Measurements from ENCODE around the gene CLIP1.

CLIP1 gene

GRCh38 chr12:122406701-122407164 is 15.7 kb downstream of the CLIP1 start:
- no peak overlapping the region for H2AFZ ChIP-seq (ENCODE audit: low read depth, low read length, severe bottlenecking)
- H3F3A ChIP-seq (ENCODE audit: insufficient read depth) = peaks cover 4% of the 10 kb centered on the region; the same call in 1 of the 2 replicates
- H3K79me2 ChIP-seq (ENCODE audit: insufficient read depth, low read length) = no peaks in the 10 kb centered on the region
- H4K20me1 ChIP-seq (ENCODE audit: low read depth, low read length) = no peaks in the 10 kb centered on the region
- no peaks in the 10 kb centered on the region for H3K27me3 ChIP-seq (ENCODE audit: low read length)
- no peaks in the 10 kb centered on the region for H3K36me3 ChIP-seq (ENCODE audit: low read length)
- H3K4me3 ChIP-seq (ENCODE audit: insufficient read depth, low read length, poor library complexity, severe bottlenecking) = no peak overlapping the region
- no peak overlapping the region for H3K9ac ChIP-seq (ENCODE audit: low read length)
- no peaks in the 10 kb centered on the region for H3K9me2 ChIP-seq (replicated peaks; ENCODE audit: insufficient read depth, low read length)
- no peak overlapping the region for H3K4me2 ChIP-seq (ENCODE audit: low read depth, low read length, poor library complexity, severe bottlenecking)
- TF ChIP-seq EZH2phosphoT487 (conservative IDR thresholded peaks at IDR 0.05; ENCODE audit: low read length) (no peak), CTCF (IDR thresholded peaks at IDR 0.05; ENCODE audit: insufficient read depth, low read length, poor library complexity, severe bottlenecking) (no peak)
- no peaks in the 10 kb centered on the region for H3K9me3 ChIP-seq (ENCODE audit: insufficient read depth, low read length)
- no peak overlapping the region for H3K27ac ChIP-seq (ENCODE audit: low read depth, low read length)

- Histone ChIP-seq H3K9ac (ENCODE audit: low read length) (no peak overlapping the region), H3K4me3 (ENCODE audit: insufficient read depth, low read length, poor library complexity, severe bottlenecking) (no peak overlapping the region), H3K79me2 (ENCODE audit: insufficient read depth, low read length) (no peaks in the 10 kb centered on the region)
Measured at GRCh38 chr12:122403831-122404230, 18.6 kb downstream of the CLIP1 start.

GRCh38 chr12:122403115-122403770 is 19.2 kb downstream of the CLIP1 start:
- no peaks in the 10 kb centered on the region for H3K27me3 ChIP-seq (ENCODE audit: low read length)
- no peak overlapping the region for H2AFZ ChIP-seq (ENCODE audit: low read depth, low read length, severe bottlenecking)
- no peak overlapping the region for H3K4me2 ChIP-seq (ENCODE audit: low read depth, low read length, poor library complexity, severe bottlenecking)
- TF ChIP-seq EZH2phosphoT487 (conservative IDR thresholded peaks at IDR 0.05; ENCODE audit: low read length) (no peak), CTCF (IDR thresholded peaks at IDR 0.05; ENCODE audit: insufficient read depth, low read length, poor library complexity, severe bottlenecking) (no peak)
- no peaks in the 10 kb centered on the region for H4K20me1 ChIP-seq (ENCODE audit: low read depth, low read length)
- H3K27ac ChIP-seq (ENCODE audit: low read depth, low read length) = no peak overlapping the region
- no peaks in the 10 kb centered on the region for H3K9me2 ChIP-seq (replicated peaks; ENCODE audit: insufficient read depth, low read length)
- H3K9me3 ChIP-seq (ENCODE audit: insufficient read depth, low read length) = no peaks in the 10 kb centered on the region
- no peaks in the 10 kb centered on the region for H3K79me2 ChIP-seq (ENCODE audit: insufficient read depth, low read length)
- no peak overlapping the region for H3K4me3 ChIP-seq (ENCODE audit: insufficient read depth, low read length, poor library complexity, severe bottlenecking)
- H3K9ac ChIP-seq (ENCODE audit: low read length) = no peak overlapping the region
- no peaks in the 10 kb centered on the region for H3K36me3 ChIP-seq (ENCODE audit: low read length)
- H3F3A ChIP-seq (ENCODE audit: insufficient read depth) = peaks cover 4% of the 10 kb centered on the region; the same call in 1 of the 2 replicates

More at GRCh38 chr12:122403831-122404230, 18.6 kb downstream of the CLIP1 start:
- TF ChIP-seq EZH2phosphoT487 (conservative IDR thresholded peaks at IDR 0.05; ENCODE audit: low read length) (no peak), CTCF (IDR thresholded peaks at IDR 0.05; ENCODE audit: insufficient read depth, low read length, poor library complexity, severe bottlenecking) (no peak)
- Histone ChIP-seq H3F3A (ENCODE audit: insufficient read depth) (peaks cover 4% of the 10 kb centered on the region; the same call in 1 of the 2 replicates), H3K9me2 (replicated peaks; ENCODE audit: insufficient read depth, low read length) (no peaks in the 10 kb centered on the region), H3K36me3 (ENCODE audit: low read length) (no peaks in the 10 kb centered on the region), H3K27me3 (ENCODE audit: low read length) (no peaks in the 10 kb centered on the region), H3K4me2 (ENCODE audit: low read depth, low read length, poor library complexity, severe bottlenecking) (no peak overlapping the region), H3K27ac (ENCODE audit: low read depth, low read length) (no peak overlapping the region), H3K9me3 (ENCODE audit: insufficient read depth, low read length) (no peaks in the 10 kb centered on the region), H4K20me1 (ENCODE audit: low read depth, low read length) (no peaks in the 10 kb centered on the region), H2AFZ (ENCODE audit: low read depth, low read length, severe bottlenecking) (no peak overlapping the region)
